ENCODE data around the gene EP400.

The EP400 gene

DNA sequence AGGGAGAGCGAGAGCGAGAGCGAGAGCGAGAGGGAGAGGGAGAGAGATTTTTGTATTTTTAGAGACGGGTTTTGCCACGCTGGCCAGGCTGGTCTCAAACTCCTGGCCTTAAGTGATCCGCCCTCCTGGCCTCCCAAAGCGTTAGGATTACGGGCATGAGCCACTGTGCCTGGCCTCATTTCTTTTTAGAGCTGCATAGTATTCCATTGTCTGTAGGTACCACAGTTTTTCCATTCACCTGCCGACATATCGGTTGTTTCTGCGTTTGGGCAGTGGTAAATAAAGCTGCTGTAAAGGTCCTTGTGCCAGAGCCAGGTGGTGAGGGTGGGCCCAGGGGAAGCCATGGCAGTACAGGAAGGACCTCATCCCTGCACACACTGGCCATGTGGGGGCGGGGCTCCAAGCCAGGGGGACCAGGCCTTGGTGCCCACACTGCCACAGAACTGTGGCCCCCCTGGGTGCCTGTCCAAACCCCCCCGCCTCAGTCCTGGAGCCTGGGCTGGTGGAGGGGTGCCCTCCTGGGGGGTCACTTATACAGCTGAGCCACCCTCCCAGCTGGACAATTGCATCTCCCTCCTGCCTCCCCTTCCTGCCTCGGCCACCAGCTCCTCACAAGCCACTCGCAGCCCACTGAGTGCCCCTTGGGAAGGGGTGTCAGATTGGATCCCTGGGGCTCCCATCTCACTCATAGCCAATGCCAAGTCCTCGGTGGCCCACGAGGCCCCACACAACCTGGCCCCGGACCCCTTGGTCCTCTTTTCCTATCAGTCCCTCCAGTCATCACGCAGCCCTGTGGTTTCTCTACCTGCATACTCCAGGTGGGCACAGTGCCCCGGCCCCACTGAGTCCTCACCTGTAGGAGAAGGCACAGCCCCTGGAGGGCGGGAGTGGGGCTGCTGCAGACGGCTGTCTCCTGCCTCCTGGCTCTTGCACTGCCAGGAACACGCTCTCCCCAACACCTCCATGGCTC lies 22.3 kb upstream of the EP400 start:
- no peak for DNase-seq (ENCODE audit: low read depth in 2 of 2)

DNA sequence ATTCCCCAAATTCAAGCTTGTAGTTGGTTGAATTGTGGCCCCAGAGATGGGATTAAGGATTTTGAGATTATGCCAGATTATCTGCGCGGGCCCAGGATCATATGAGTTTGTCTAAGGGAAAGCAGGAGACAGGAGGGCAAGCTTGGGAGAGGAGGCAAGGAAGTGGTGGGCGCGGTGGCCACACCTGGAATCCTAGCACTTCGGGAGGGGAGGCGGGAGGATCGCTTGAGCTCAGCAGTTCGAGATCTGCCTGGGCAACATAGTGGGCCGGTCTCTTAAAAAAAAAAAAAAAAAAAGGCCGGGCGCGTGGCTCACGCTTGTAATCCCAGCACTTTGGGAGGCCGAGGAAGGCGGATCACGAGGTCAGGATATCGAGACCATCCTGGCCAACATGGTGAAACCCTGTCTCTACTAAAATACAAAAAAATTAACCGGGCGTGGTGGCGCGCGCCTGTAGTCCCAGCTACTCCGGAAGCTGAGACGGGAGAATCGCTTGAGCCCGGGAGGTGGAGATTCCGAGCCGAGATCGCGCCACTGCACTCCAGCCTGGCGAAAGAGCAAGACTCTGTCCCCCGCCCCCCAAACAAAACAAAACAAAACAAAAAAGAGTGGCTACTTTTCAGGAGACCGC lies 21.5 kb upstream of the EP400 start:
- no peak for DNase-seq (ENCODE audit: low read depth in 2 of 2)

DNA sequence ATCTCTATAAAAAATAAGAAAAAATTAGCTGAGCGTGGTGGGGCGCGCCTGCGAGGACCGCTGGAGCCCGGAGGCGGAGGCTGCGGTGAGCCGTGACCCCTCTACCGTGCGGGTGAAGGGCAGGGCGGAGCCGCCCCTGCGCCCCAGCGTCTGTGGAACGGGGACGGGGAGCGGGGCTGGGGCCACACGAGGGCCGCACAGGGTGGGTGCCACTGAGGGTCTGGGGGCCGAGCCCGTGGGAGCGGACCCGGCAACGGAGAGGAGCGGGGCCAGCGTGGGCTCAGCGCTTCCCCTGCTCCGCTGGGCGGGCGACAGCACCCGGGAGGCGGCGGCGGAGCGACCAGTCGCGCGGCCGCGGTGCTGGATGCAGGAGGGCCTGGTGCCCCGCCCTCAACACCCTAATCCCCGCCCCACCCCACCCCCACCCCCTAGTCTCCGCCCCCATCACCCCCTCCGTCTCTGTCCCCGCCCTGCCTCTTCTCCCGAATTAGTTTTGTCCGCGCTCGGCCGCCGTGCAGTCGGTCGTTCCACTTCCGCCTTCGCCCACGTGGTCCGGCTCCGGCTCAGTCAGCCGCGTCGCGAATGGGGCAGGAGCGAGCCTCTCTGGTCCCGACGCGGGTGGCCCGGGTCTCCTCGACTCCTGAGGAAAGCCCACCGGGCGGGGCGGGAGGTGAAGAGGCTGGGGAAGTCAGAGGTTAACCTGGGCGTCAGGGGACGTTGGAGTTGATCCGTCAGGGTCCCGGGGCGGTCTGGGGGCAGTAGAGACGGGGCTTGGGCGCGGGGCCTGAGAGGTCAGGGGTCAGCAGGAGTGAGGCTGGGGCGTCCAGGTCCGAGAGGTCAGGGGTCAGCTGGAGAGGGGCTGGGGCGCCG lies 20.8 kb upstream of the EP400 start, which contains the start of gene PUS1:
Gene PUS1 (plus strand): TSS at position 566 of the 870 bp plus-strand sequence. CDS start 447 bp downstream, outside the sequence.
- peak; percentile 88 to 90 for DNase-seq (ENCODE audit: low read depth in 2 of 2)

DNA sequence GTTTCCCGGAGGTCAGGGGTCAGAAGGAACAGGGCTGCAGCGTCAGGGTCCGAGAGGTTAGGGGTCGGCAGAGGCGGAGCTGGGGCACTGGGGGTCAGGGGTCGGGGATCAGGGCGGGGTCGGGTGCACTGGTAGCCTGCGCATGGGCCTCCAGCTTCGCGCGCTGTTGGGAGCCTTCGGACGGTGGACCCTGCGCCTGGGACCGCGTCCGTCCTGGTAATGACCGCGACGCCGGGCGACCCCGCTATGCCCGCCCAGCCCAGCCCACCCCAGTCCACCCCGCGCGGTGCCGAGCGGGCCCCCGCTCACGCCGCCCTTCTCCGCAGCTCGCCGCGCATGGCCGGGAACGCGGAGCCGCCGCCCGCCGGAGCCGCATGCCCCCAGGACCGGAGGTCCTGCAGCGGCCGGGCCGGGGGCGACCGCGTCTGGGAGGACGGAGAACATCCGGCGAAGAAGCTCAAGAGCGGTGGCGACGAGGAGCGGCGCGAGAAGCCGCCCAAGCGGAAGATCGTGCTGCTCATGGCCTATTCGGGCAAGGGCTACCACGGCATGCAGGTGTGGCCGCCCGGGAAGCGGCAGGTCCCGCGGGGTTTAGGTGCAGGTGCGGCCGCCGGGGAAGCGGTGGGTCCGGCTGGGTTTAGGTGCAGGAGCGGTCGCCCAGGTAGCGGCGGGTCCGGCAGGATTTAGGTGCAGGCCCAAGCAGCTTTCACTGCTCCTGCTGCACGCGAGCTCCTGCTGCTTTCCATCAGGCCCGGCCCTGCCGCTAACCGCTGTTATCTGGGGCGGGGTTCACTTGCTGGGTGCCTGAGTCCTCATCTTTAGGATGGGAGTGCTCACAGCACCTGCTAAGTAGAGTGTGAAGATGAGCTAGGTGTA lies 19.9 kb upstream of the EP400 start:
- peak in 1 of 2 donors; percentile 21 for DNase-seq (ENCODE audit: low read depth in 2 of 2)

DNA sequence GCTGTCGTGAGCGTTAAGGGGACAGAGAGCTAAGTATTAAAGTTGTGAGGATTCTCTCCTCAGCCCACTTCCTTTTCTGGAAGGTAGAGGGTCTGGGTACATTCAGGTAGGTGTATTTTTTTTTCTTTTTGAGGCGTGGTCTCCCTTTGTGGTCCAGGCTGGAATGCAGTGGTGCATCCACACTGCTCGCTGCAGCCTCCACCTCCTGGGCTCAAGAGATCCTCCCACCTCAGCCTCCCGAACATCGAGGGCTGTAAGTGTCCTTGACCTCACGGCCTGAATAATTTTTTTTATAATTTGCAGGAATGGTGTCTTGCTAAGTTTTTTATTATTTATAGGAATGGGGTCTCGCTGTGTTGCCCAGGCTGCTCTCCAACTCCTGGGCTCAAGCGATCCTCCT lies 19.2 kb upstream of the EP400 start:
- DNase-seq (ENCODE audit: low read depth in 2 of 2) = no peak

DNA sequence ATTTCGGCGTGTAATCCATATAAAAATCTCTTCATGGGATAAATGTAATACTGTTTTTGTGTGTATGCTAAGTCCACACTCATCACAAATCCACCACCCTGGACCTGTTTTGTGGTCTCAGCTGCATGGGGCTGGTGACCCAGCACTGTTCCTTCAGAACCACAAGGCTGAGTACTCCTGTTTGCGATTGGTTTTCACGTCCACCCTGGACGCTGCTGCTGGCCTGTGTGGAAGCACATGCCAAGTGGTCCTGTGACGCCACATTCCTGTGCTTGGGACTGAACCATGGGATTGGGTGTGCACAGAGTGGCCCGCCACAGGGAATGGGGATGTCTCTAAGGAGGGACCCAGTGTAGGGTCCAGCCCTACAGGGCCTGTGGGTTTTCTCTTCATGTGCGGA lies 16.4 kb upstream of the EP400 start:
- DNase-seq (ENCODE audit: low read depth in 2 of 2) = no peak

DNA sequence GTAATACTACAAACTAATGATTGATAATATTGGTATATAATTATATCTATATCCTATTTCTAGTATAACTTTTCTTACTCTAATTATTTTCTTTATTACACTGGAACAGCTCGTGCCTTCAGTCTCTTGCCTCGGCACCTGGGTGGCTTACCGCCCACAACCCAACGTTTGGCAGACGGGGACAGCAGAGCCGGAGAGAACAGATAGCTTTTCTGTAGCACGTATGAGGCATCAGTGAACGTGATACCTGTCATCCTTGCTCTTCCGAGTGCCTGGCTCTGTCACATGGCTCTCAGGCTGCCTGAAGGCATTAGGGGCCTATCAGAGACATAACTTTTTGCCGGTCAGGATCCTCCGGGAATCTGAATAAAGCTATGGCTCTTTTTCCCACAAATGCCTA lies 15.2 kb upstream of the EP400 start:
- no peak for DNase-seq (ENCODE audit: low read depth in 2 of 2)

DNA sequence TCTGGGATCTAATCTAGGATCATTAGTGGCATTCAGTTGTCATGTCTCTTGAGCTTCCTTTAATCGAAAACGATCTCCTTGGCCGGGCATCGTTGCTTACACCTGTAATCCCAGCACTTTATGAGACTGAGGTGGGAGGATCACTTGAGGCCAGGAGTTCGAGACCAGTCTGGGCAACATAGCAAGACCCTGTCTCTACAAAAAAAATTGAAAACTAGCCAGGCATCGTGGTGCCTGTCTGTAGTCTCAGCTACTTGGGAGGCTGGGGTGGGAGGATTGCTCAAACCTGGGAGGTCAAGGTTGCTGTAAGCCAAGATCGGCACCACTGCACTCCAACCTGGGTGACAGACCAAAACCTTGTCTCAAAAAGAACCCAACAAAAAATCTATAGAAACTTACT lies 11.7 kb upstream of the EP400 start:
- no peak for DNase-seq (ENCODE audit: low read depth in 2 of 2)

DNA sequence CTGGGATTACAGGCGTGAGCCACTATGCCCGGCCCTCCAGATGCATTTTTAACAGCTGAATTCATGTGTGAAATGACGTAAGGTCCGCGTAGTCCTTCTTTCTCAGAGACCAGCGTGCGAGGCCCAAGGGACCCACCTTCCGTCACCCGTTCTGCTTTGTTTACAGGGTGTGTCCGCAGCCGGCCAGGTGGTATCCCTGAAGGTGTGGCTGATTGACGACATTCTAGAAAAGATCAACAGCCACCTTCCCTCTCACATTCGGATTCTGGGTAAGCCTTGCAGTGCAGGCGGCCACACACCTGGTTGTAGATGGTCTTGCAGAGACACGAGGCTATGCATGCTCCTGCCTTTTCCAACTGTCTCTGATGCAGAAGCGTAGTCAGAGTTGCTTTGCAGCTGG lies 10.7 kb upstream of the EP400 start:
- no peak for DNase-seq (ENCODE audit: low read depth in 2 of 2)

DNA sequence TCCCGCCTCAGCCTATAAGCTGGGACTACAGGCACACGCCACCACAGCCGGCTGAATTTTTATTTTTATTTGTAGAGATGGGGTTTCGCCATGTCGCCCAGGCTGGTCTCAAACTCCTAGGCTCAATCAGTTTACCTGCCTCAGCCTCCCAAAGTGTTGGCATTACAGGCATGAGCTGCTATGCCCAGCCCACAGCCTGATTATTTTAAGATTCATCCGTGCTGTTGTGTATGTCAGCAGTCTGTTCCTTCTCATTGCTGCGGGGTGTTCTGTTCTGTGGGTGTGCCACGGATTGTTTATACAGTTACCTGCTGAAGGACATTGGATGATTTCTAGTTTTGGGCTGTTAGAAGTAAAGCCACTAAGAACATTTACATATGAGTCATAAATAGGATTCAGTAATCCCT lies 9.6 kb upstream of the EP400 start:
- no peak for DNase-seq (ENCODE audit: low read depth in 2 of 2)

DNA sequence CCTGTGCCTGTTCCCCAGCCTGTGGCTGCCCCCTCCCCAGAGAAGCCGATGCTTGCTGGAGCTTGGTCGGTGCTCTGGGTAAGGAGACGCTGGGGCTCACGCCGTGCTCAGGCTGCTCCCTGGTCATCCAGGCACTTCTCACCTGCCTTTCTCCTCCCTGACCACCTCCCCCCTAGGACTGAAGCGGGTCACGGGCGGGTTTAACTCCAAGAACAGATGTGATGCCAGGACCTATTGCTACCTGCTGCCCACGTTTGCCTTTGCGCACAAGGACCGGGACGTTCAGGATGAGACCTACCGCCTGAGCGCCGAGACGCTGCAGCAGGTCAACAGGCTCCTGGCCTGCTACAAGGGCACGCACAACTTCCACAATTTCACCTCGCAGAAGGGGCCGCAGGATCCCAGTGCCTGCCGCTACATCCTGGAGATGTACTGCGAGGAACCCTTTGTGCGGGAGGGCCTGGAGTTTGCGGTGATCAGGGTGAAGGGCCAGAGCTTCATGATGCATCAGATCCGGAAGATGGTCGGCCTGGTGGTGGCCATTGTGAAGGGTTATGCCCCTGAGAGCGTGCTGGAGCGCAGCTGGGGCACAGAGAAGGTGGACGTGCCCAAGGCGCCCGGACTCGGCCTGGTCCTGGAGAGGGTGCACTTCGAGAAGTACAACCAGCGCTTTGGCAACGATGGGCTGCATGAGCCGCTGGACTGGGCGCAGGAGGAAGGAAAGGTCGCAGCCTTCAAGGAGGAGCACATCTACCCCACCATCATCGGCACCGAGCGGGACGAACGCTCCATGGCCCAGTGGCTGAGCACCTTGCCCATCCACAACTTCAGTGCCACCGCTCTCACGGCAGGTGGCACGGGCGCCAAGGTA lies 8.4 kb upstream of the EP400 start:
- no peak for DNase-seq (ENCODE audit: low read depth in 2 of 2)

DNA sequence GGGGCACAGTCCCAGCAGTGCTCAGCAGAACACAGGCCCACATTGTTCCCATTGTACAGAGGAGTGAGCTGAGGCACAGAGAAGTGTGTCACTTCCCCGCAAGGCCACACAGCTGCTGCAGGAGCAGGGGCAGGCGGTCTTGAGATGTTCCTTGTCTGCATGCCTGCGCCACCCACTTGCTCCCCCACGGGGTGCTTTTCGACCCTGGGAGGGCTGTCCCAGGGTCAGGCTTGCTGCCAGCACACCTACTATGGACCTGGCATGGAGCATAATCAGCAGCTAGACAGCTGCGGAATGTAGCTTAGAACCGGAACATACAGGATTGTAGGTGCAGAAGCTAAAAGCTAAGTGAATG lies 7.8 kb upstream of the EP400 start:
- DNase-seq (ENCODE audit: low read depth in 2 of 2) = no peak

DNA sequence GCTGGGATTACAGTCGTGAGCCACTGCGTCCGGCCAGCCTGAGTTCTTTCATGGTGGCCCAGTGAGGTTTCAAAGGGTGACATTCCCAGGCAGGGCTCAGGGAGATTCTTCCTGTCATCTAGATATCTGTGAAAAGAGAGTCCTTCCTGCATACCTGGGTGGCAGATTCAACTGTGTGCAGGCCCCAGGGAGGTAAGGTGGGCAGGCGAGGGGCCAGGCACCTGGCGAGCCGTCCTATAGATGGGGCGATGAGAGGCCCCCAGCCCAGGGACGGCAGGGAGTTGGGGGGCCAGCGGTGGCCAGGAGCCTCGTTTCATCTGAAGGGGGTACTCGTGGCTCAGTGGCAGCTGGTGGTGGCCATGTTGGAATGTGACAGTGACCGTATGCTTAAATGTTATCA lies 7.1 kb upstream of the EP400 start:
- DNase-seq (ENCODE audit: low read depth in 2 of 2) = no peak

DNA sequence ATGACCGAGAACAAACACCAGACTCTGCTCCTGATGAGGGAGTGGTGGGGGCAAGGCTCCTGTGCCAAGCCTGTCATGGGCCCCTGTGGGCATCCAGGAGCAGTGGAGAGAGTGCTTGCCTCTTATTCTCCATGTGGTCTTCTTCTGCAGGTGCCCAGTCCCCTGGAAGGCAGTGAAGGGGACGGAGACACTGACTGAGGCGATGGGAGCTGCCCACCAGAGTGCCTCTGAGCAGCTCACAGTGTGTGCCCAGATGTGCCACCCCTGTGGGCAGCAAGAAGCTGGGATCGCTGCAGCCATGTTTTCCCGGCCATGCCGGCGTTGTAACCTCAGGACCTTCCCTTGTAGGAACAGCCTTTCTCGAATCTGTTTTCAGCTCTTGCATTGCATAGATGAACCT lies 6.4 kb upstream of the EP400 start:
- no peak for DNase-seq (ENCODE audit: low read depth in 2 of 2)

DNA sequence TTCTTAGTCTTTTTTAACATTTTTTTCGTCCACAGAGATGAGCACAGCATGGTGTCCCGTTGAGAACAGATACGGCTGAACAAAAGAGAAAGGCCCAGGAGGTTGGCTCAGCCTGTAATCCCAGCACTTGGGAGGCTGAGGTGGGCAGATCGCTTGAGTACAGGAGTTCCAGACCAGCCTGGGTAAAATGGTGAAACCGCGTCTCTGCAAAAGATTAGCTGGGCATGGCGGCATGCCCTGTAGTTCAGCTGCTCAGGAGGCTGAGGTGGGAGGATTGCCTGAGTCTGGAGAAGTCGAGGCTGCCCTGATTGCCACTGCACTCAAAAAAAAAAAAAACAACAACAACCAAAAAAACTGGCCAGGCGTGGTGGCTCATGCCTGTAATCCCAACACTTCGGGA lies 5.9 kb upstream of the EP400 start:
- no peak for DNase-seq (ENCODE audit: low read depth in 2 of 2)

DNA sequence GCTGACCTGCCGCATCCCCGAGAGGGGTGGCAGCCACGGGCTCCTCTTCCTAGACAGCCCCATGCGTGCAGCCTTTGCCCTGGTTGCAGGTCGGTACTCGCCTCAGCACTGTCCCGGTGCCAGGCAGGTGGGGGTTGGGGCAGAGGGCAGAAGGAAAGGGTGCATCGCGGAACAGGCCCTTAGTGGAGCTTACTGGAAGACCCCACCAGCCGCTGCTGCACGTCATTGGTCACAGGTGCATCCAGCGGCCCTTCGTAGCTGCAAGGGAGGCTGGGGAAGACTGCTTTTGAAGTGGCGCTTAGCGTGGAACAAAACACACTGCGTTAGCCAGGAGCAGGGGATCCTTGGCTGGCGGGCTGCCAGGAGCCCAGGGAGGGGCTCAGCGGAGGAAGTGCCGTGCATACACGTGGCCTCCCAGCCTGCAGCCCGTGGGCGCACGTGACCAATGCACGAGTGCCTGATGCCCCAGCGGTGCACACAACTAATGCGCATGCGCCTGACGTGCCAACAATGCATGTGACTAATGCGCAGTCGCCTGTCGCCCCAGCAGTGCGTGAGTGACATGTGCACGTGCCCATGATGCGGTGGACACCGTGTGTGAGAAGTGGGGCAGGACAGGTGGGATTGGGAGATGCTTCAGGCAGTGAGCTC lies 5.0 kb upstream of the EP400 start:
- no peak for DNase-seq (ENCODE audit: low read depth in 2 of 2)

DNA sequence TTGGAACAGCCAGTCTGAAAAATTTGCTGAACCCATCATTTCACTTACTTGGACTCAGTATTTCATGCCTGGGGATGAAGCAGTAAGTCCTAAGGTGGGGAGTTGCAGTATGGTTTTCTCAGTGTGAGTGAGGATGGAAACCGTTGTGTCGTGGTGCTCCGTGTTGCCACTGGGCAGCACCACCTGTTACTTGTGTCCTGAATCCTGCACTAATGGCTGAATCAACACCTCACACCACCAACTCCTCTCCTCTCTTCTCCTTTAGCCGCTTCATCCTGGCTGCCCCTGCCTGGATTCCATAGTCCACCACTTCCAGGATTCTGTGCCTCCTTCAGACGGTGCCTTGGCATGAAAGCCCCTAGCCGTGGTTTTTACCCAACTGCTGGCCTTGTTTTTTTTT lies 3.0 kb upstream of the EP400 start:
- no peak for DNase-seq (ENCODE audit: low read depth in 2 of 2)

DNA sequence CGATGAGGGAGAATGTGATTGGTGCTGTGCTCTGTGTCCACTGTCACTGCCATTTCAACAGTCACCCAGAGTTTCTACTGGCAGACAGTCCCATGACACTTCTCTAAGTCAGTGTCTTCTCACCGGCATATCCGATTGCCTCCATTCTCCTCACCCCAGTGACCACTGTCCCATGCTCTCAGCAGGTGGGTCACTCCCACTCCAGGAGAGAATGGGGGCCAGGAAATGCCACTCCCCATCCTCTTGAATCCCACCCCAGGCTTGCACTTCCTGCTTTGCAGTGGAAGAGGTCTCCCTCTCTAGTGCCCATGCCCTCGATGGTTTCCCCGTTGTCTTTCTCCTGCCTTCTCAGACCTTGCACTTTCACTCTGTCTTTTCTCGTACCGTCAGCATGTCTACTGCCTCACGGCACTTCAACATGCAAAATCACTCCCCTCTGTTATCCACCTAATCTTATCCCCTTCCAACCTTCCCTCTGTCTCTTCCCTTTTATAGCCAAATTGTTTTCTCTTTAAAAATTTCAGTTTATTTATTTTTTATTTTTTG lies 2.2 kb upstream of the EP400 start:
- no peak for DNase-seq (ENCODE audit: low read depth in 2 of 2)

DNA sequence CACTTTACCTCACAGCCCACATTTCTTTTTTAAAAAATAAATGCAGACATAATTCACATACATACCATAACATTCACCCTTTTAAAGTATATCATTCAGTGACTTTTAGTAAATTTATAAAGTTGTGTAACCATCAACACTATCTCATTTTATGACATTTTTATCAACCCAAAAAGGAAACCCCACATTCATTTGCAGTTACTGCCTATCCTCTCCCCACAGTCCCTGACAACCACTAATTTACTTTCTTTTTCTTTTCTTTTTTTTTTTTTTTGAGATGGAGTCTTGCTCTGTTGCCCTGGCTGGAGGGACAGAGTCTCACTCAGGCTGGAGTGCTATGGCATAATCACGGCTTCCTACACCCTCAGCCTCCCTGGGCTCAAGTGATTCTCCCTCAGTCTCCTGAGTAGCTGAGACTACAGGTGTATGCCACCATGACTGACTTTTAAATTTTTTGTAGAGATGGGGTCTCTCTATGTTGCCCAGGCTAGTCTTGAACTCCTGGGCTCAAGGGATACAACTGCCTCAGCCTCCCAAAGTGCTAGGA lies 1.5 kb upstream of the EP400 start:
- no peak for DNase-seq (ENCODE audit: low read depth in 2 of 2)

Measured in stimulated activated CD4-positive, alpha-beta T cell treated with anti-CD3 and anti-CD28 coated beads, Interleukin-1b, Interleukin-23, amount 100 ng/mL, for 4 hours (primary cell).